Measurements from ENCODE around the gene MAMDC2. TPM values are rescaled to one million over a fixed set of nuclear protein-coding genes. Genes with fewer than 3 reads are reported as not detected.
A peak's percentile ranks its signal among the peaks of the same experiment; 100 is the strongest.

The MAMDC2 gene
- total and polyA plus RNA-seq, 9 donors: 24.6 to 96.6 (median 69.5) TPM

DNA sequence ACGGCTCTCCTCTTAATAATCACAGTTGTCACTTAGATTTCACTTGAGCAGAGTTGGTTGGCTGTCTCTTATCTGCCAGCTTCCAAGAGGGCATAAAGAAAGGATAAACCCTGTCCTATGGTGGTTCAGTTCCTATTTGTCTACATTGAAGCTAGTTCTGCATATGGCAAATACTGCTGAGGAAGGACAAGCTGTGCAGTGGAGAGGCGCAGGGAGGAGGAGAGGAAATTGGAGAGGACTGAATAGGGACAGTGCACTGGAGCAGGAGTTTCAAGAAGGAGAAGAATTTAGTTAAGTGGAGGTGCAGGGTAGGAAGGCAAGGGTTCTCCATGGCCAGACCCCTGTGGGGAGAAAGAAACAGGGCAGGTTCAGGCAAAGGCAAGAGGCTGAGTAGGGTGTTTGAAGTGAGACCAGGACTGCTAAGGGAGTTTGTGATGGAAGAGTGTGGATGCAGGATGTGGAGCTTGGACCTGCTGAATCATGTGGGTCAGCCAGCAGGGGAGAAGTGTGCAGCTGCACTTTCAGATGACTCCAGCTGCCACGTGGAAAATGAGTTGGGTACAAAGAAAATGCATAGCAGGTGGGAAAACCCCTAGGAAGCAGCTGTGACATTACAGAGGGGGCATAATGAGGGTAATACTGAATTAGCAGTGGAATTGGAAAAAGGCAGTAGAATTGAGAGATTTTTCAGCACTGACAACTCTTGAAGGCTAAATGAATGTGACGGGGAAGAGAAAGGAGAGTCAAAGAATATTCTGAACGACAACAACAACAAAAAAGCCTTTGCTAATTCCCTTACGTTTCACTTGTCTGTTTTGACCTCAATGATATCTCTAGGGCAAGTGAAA is 66.8 kb downstream of the MAMDC2 start:
- 40 to 45% (median 41%) methylated on average over 6 of the region's 6 CpGs for WGBS, 3 donors
- DNase-seq: peak in 1 of 5 donors; percentile 31
- Histone ChIP-seq H3K4me3 (no peak overlapping the region), H3K27me3 (no peaks in the 10 kb centered on the region), H3K4me1 (ENCODE audit: insufficient read depth) (peaks cover 1% of the 10 kb centered on the region), H3K36me3 (no peaks in the 10 kb centered on the region), H3K9me3 (no peaks in the 10 kb centered on the region), H3K27ac (peak overlapping the region in 1 of 2 donors; percentile 32)
- TF ChIP-seq, protein P1, sequence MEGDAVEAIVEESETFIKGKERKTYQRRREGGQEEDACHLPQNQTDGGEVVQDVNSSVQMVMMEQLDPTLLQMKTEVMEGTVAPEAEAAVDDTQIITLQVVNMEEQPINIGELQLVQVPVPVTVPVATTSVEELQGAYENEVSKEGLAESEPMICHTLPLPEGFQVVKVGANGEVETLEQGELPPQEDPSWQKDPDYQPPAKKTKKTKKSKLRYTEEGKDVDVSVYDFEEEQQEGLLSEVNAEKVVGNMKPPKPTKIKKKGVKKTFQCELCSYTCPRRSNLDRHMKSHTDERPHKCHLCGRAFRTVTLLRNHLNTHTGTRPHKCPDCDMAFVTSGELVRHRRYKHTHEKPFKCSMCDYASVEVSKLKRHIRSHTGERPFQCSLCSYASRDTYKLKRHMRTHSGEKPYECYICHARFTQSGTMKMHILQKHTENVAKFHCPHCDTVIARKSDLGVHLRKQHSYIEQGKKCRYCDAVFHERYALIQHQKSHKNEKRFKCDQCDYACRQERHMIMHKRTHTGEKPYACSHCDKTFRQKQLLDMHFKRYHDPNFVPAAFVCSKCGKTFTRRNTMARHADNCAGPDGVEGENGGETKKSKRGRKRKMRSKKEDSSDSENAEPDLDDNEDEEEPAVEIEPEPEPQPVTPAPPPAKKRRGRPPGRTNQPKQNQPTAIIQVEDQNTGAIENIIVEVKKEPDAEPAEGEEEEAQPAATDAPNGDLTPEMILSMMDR (IDR thresholded peaks at IDR 0.05): no peak
- no peak for TF ChIP-seq EP300 (IDR thresholded peaks at IDR 0.05)
- TF ChIP-seq POLR2A (IDR thresholded peaks at IDR 0.05): no peak
- intact Hi-C loops (cut with DNase I): loop anchor here in 2 of 4 donors (5.0 to 10.0 kb wide), 2 partner anchors 66 to 138 kb away; partner anchors contain the start of gene MAMDC2 (in 1 of the 2)

DNA sequence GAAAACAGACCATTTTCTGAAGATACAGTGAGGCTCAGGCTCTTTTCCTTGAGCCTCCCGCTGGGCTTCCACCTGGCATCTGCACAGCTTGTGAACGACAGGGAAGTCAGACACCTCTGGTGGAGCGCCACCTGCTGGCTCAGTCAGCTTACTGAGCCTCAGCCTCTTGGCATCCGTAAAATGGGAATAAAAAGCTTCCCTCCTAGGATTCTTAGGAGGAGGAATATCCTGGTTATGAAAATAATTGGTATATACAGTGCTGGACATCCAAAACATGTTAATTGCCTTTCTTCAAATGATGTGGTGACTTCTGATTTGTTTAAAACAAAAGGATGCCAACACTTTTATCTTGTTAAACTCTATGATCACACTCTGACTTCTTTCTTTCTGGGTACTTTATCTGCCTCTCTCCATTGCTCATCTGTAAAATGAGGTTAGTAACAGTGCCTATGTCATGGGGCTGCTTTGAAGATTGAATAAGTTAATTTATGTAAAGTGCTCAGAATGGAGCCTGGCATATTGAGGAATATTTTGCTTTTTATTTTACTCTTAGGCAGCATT is 67.5 kb downstream of the MAMDC2 start:
- Histone ChIP-seq H3K27ac (no peak overlapping the region), H3K9me3 (no peaks in the 10 kb centered on the region), H3K27me3 (no peaks in the 10 kb centered on the region), H3K36me3 (no peaks in the 10 kb centered on the region), H3K4me3 (no peak overlapping the region), H3K4me1 (ENCODE audit: insufficient read depth) (peaks cover 1% of the 10 kb centered on the region)
- 19 to 25% (median 19%) methylated on average over 4 of the region's 4 CpGs for WGBS, 3 donors
- no peak for TF ChIP-seq EP300 (IDR thresholded peaks at IDR 0.05)
- TF ChIP-seq POLR2A (IDR thresholded peaks at IDR 0.05): no peak
- TF ChIP-seq, protein P1 (IDR thresholded peaks at IDR 0.05): peak; percentile 47 to 76 (median 68)
- DNase-seq: peak; percentile 83 to 91 (median 87)
- intact Hi-C loops (cut with DNase I): loop anchor here in 2 of 4 donors (5.0 to 10.0 kb wide), 2 partner anchors 66 to 139 kb away; partner anchors contain the start of gene MAMDC2 (in 1 of the 2)

DNA sequence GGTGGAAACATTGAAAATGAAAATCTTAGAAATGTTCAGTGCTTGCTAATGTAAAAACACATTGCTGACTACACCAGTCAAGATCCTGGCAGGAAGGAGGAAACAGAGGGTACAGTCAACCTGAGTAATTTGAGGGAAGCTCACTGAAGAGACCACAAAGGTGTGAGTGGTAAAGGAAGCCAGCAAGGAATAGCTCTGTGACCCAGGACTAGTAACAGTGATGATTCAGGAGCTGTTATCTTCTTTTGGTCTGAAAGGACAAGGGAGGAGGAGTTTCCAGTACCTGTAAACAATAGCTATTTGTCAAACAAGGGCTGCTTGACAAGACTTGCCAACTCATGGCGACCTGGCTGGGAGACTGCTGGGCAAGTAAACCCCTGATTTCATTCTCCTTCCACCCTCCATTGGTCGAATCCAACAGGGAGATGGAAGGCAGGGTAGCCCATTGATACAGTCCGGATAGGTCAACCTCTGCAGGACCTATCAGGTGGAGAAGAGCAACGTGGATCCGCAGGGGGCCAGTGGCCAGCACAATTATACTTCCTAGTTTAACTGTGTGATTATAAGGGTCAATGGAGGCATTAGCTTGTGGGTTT is 68.1 kb downstream of the MAMDC2 start:
- no peak overlapping the region for H3K27ac ChIP-seq
- no peak overlapping the region for H3K4me3 ChIP-seq
- no peaks in the 10 kb centered on the region for H3K27me3 ChIP-seq
- 86 to 94% (median 88%) methylated on average over 5 of the region's 5 CpGs for whole genome bisulfite sequencing, 3 donors
- H3K4me1 ChIP-seq (ENCODE audit: insufficient read depth): peaks cover 1% of the 10 kb centered on the region
- H3K36me3 ChIP-seq: no peaks in the 10 kb centered on the region
- H3K9me3 ChIP-seq: no peaks in the 10 kb centered on the region
- TF ChIP-seq EP300 (IDR thresholded peaks at IDR 0.05) (no peak), POLR2A (IDR thresholded peaks at IDR 0.05) (no peak)
- TF ChIP-seq, protein P1 (IDR thresholded peaks at IDR 0.05): no peak
- intact Hi-C loops (cut with DNase I): loop anchor here in 3 of 4 donors (2.0 to 10.0 kb wide), 3 partner anchors 67 to 139 kb away; partner anchors contain the start of gene MAMDC2 (in 1 of the 3)
- no peak for DNase-seq

DNA sequence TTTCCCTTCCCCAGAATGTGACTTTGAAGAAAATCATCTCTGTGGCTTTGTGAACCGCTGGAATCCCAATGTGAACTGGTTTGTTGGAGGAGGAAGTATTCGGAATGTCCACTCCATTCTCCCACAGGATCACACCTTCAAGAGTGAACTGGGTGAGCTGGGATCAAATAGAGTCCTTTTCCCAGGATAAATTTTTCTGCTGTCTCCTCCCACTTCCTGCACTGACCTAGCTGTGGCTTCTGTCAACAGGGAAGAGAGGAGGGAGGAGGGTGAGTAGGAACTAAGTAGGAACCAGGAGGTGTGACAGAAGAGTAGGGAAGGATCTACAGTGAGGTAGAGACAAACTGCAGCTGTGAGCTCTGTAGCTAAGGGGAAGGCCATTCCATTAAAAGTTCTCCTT is 69.3 kb downstream of the MAMDC2 start:
- no peak for DNase-seq
- Histone ChIP-seq H3K4me3 (no peak overlapping the region), H3K4me1 (ENCODE audit: insufficient read depth) (peaks cover 1% of the 10 kb centered on the region), H3K27ac (no peak overlapping the region), H3K27me3 (no peaks in the 10 kb centered on the region), H3K9me3 (no peaks in the 10 kb centered on the region), H3K36me3 (no peaks in the 10 kb centered on the region)
- intact Hi-C loops (cut with DNase I): loop anchor here in 3 of 4 donors (2.0 to 10.0 kb wide), 3 partner anchors 68 to 141 kb away; partner anchors contain the start of gene MAMDC2 (in 1 of the 3)
- TF ChIP-seq, protein P1 (IDR thresholded peaks at IDR 0.05): no peak
- TF ChIP-seq POLR2A (IDR thresholded peaks at IDR 0.05) (no peak), EP300 (IDR thresholded peaks at IDR 0.05) (no peak)
- WGBS, 3 donors: 92 to 96% (median 93%) methylated on average over 2 of the region's 2 CpGs

Data from ovary (tissue), 9 donors.